GM19455 (cell line): ENCODE data around the gene OTUB2.
"Not testable (repeated sequence)": the region's sequence is repeated elsewhere in the genome, so short reads cannot be mapped to it uniquely, and the experiment has no call there.

Source experiments
- ATAC-seq: cut with Tn5 transposase; IDR thresholded peaks from one replicate; pipeline ENCODE4 v1.9.1; 2021; ENCODE audit not compliant: unreplicated experiment

OTUB2 gene

GRCh38 chr14:94052662-94053061, 26.5 kb downstream of the OTUB2 start:
- no peak for ATAC-seq

DNA sequence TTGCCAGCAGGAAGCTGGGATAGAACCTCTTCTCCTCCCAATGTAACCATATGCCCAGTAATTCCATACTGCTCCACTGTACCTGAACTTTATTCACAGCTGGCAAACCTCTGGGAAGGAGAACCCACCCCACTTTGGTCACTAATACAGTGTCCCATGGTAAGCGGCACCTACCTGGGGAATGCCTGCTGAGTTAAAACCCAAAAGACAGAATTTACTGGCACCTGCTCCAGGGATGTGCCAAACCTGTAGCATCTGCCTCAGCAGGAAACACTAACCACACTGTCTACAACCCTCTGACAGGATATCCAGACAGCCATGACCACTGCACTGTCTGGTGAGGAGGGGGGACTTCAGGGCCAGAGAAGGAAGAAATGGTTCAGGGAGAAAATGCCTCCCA, 28.3 kb downstream of the OTUB2 start:
- ATAC-seq: no peak

DNA sequence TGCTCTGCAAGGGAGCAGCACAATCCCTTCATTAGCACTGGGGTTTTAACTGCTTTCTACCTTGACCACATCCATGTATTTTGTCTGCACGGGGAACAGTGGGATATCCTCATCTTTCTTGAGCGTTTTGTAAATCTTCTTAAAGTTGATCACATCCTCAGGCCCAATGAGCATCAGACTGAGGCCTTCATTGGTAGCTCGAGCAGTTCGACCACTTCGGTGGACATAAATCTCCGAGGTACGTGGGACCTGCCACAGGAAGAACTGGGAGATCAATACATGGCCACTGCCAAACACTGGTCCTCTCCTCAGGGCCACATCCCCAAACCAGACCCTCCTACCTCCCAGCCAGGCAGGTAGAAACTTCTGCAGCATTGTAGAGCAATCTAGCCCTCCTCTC, 28.8 kb downstream of the OTUB2 start:
- ATAC-seq: no peak

DNA sequence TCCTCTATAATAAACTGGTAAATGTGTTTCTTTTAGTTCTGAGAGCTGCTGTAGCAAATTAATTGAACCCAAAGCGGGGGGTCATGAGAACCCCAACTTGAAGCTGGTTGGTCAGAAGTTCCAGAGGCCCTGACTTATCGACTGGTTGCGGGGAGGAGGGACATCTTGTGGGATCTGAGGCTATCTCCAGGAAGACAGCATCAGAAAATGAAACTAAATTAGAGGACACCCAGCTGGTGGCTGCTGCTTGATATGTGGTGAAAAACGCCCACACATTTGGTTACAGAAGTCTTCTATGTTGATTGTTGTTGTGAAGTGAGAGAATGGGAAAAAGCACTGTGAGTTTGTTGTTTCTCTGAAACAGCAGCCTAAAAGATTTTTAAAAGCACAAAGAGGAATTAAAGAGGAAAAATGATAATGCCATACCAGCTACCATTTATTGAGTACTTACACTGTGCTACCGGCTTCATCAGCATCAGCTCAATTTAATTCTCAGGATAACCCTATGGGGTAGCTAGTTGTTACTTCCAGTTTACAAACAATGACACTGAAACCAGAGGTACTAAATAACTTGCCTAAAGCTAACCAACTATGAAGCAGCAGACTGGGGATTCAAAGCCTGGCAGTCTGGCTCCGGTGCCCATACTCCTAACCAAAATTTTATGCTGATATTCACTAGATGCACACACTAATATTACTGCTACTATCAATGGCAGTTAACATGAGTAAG, 30.6 kb downstream of the OTUB2 start:
- ATAC-seq: peak; percentile 93

DNA sequence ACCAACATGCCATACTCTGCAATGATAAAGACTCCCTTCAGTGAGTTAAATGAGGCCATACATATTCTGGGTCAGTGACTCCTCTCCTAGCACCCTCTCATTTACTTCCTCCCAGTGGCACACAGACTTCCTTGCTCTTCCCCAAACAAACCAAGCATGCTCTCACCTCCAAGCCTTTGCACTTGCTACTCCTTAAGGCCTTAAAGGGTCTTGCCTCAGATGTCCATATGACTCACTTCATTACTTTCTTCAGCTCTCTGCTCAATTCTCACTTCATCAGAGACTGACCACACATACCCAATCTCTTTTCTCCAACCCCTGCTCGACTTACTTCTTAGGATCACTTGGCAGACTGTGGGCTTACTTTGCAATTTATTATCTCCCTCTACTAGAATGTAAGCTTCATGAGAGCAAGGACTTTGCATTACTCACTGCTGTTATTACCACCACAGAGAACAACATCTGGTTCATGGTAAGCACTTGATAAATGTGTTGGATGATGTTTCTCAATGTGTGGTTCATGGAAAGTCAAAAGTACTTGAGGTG, 32.1 kb downstream of the OTUB2 start:
- no peak for ATAC-seq

DNA sequence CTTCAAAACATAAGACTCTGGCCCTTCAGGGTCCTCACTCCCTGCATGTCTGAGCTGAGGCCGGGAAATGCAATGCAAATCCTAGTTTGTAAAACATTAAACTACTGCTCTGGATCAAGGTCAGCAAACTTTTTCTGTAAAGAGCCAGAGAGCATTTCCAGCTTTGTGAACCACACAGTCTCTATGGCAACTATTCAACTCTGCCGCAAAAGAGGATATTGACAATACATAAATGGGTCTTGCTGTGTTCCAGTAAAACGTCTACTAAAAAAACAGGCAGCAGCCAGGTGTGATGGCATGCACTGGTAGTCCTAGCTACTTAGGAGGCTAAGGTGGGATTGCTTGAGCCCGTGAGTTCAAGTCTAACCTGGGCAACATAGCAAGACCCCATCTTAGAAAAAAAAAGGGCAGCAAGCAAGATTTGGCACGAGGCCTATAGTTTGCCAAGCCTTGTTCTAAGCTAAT, 32.6 kb downstream of the OTUB2 start:
- ATAC-seq: no peak

DNA sequence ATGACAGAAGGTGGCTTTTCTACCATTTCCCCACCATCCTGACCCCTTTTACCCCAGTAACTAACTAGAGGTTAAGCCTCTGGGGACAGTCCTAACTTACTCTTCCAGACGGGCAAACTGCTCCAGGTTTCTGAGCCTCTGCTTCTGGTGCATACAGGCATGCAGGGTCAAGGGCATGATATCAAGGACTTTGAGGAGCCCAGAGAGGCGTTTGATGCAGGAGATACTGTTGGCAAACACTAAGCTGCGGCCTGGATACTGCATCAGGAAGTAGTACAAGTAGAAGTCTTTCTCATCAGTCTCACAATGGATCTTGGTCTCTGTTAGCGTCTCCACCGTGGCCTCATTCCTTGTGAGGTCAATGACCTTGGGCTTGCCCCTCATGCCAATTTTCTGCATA, 33.9 kb downstream of the OTUB2 start:
- no peak for ATAC-seq

GRCh38 chr14:94062344-94062940, 36.3 kb downstream of the OTUB2 start:
- no peak for ATAC-seq

DNA sequence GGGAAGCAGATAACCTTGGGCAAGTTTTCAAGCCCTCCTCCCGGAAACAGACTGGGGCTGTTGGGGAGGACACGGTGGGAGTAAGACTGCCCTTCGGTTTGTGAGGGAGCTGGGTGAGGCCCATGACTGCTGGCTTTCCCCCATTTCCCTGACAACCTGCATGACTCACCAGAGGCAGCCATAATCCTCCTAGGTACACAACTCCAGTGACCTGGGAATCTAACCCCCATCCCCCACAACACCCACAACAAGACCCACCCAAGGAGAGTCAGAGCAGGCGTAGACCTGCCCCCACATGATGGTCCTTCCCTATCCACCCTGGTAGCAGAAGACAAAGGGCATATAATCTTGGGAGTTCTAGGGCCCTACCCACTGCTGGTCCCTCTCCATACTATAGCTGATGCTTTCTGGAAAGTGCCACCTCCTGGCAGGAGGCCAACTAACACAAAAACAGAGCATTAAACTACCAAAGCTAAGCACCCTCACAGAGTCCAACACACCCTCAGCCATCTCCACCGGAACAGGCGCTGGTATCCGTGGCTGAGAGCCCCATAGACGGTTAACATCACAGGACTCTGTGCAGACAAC, 40.0 kb downstream of the OTUB2 start:
- no peak for ATAC-seq

- ATAC-seq: not testable (repeated sequence)
These were observed 45.9 kb downstream of the OTUB2 start for GRCh38 chr14:94072076-94072475.

GRCh38 chr14:94074534-94074933, 48.4 kb downstream of the OTUB2 start:
- no peak for ATAC-seq

DNA sequence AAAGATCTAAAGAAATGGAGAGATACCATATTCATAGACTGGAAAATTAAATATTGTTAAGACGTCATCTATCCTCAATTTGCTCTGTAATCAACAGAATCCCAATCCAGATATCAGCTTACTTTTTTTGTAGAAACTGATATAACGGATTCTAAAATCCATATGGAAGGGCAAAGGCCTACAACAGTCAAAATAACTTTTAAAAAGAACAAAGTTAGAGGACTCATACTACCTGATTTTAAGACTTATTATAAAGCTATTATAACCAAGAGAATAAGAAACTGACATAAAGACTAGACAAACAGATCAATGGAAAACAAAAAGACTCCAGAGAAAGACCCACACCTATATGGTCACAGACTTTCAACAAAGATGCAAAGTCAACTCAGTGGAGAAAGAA, 48.9 kb downstream of the OTUB2 start:
- no peak for ATAC-seq

GRCh38 chr14:94077111-94077821, 51.1 kb downstream of the OTUB2 start:
- ATAC-seq: no peak

- ATAC-seq: no peak
These were observed 51.7 kb downstream of the OTUB2 start for GRCh38 chr14:94077823-94078222.

DNA sequence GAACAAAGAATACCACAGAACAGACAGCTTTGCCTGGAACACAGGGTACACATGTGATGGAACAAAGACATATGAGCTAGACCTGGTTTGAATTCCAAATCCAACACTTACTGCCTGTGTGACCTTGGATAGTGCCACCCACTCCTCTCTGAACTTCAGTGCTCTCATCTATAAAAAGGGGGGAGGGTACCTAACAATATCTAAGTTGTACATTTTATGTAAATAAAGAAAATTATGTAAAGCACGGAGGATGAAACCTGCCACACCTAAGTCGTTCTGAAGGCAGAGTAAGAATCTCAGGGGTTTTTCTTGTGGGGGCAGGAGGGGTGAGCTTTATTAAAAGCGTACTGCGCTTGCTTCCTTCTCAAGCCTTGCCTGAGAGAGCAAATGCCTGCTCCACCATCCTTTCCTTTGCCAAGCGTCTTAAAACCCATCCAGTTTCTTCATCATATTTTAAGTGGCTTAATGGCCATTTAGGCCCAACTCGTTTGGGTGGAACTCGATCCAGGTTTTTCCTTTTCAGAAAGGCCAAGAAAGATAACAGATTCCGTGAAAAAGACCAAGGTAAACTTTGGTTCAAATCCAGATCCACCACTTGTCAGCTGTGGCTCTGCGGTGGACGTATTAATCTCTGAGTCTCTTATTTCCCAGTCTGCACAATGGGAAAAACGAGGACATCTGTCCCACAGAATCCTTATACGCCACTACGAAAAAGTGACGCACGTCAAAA, 53.9 kb downstream of the OTUB2 start:
- no peak for ATAC-seq

DNA sequence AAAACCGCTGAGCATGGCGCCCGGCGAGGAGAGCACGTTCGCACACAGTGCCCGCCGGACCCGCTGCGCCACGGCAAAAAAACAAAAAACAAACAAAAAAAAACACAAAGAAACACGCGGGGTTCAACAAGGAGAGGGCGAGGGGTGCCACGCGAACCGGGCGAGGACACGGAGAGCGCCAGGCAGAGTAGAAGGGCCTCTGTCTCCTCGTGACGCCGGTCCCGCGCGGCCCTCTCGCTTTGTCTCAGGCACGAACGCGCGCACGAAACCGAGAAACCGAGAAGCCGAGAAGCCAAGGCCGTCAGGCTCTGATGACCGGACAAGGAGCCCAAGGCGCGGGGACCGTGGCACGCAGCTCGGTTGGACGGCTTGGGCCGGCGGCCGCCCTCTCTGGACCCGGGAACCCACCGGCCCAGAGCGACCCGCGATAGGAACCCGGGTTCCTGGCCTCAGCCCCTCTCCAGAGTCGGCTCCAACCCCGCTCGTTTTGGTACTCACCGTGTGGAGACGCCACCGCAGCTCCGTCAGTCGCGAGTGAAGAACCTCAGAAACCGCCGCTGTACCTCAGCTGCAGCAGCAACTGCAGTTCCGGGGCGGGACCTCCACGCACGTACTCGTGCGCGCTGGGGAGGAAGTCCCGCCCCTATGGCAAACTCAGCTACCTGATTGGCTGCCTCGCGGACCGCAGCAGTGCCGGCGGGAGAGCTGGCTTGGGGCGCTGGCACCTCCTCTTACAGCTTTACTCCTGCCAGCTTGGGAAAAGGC, 54.7 kb downstream of the OTUB2 start, which contains the start of the genes DDX24 and IFI27L1:
Gene DDX24, minus strand, starts transcription at position 582 of the 765 bp plus-strand sequence. CDS start 1,460 bp downstream, outside the sequence.
Gene IFI27L1, plus strand, starts transcription at position 690 of the 765 bp plus-strand sequence. CDS start 15,628 bp downstream, outside the sequence.
- peak; percentile 98 for ATAC-seq

GRCh38 chr14:94081386-94081820, 55.3 kb downstream of the OTUB2 start:
- ATAC-seq: peak; percentile 36

DNA sequence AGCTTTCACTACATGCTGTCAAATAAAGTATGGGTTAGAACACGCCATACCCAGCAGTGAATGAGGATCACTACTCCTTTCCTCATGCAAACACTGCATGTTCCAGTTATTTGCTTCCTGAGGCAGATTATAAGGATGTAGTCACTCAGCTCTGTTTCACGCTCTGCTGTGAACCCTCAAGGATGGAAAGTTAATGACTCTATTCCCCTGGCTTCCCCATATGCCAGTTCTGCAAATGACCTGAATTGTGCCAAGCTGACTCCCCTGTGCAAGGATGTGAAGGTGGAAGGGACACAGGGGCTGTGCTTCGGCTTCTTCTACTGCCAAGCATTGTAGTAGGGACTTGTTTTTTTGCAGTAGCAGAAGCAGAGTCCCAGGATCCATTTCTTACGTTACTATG, 61.8 kb downstream of the OTUB2 start:
- ATAC-seq: no peak

DNA sequence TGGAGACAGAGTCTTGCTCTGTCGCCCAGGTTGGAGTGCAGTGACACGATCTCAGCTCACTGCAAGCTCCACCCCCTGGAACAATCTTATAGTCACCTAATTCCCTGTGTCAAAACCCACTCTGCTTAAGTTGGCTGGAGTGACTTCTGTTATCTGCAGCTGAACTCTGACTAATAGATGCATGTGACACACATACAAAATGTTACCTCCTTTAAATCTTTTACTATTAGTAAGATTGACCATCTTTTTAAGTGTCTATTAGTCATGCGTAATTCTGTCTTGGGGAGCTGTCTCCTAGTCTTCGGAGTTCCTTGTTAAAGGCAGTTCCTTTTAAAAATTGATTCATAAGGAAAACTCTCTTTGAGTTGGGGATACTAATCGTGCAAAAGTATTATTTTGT, 62.4 kb downstream of the OTUB2 start:
- ATAC-seq: no peak

- ATAC-seq: no peak
These were observed 63.3 kb downstream of the OTUB2 start for GRCh38 chr14:94089479-94089878.
